Measurements from ENCODE around the gene KMT2A.
"Not testable (repeated sequence)": the region's sequence is repeated elsewhere in the genome, so short reads cannot be mapped to it uniquely, and the experiment has no call there.

KMT2A gene

GRCh38 chr11:118570787-118571186, 134.5 kb downstream of the KMT2A start:
- DNase-seq (ENCODE audit: insufficient read length, low spot score) = no peak
- TF ChIP-seq SPI1 (IDR thresholded peaks at IDR 0.05; ENCODE audit: low read depth, low read length) (no peak), POU2F2 (IDR thresholded peaks at IDR 0.05; ENCODE audit: low read depth, low read length) (no peak), PAX5 (IDR thresholded peaks at IDR 0.05; ENCODE audit: insufficient read depth, low read length, severe bottlenecking) (no peak), POLR2AphosphoS5 (IDR thresholded peaks at IDR 0.05; ENCODE audit: low read depth, low read length) (no peak), TAF1 (IDR thresholded peaks at IDR 0.05; ENCODE audit: low read depth, low read length) (no peak), POLR2A (IDR thresholded peaks at IDR 0.05; ENCODE audit: low read depth, low read length) (no peak)
- no peak for FAIRE-seq

- FAIRE-seq; DNase-seq (ENCODE audit: insufficient read length, low spot score): not testable (repeated sequence)
Measured at GRCh38 chr11:118571701-118572060, 135.4 kb downstream of the KMT2A start.

- peak; percentile 90; the same call in 1 of the 2 replicates for TF ChIP-seq POLR2AphosphoS5 (IDR thresholded peaks at IDR 0.05; ENCODE audit: low read depth, low read length)
- TF ChIP-seq PAX5 (IDR thresholded peaks at IDR 0.05; ENCODE audit: insufficient read depth, low read length, severe bottlenecking) = no peak
- TF ChIP-seq POLR2A (IDR thresholded peaks at IDR 0.05; ENCODE audit: low read depth, low read length) = peak; percentile 87
- TF ChIP-seq POU2F2 (IDR thresholded peaks at IDR 0.05; ENCODE audit: low read depth, low read length) = peak; percentile 69; the same call in 1 of the 2 replicates
- TF ChIP-seq SPI1 (IDR thresholded peaks at IDR 0.05; ENCODE audit: low read depth, low read length) = no peak
- TF ChIP-seq TAF1 (IDR thresholded peaks at IDR 0.05; ENCODE audit: low read depth, low read length) = peak; percentile 75
- peak; percentile 69 for FAIRE-seq
- peak; percentile 75 for DNase-seq (ENCODE audit: insufficient read length, low spot score)
Measured at GRCh38 chr11:118572061-118572980, 136.0 kb downstream of the KMT2A start, which contains the start of gene ARCN1. ARCN1 (plus strand) TSS chr11:118572409; CDS start chr11:118572548, 139 bp downstream.

- FAIRE-seq = peak; percentile 59
- TF ChIP-seq POU2F2 (IDR thresholded peaks at IDR 0.05; ENCODE audit: low read depth, low read length) = no peak
- TF ChIP-seq POLR2A (IDR thresholded peaks at IDR 0.05; ENCODE audit: low read depth, low read length) = 0 out of 2 replicates have a peak, but pooled peaks have one; percentile 15
- no peak for TF ChIP-seq TAF1 (IDR thresholded peaks at IDR 0.05; ENCODE audit: low read depth, low read length)
- peak; percentile 26; the same call in 1 of the 2 replicates for TF ChIP-seq POLR2AphosphoS5 (IDR thresholded peaks at IDR 0.05; ENCODE audit: low read depth, low read length)
- TF ChIP-seq PAX5 (IDR thresholded peaks at IDR 0.05; ENCODE audit: insufficient read depth, low read length, severe bottlenecking) = no peak
- TF ChIP-seq SPI1 (IDR thresholded peaks at IDR 0.05; ENCODE audit: low read depth, low read length) = no peak
- DNase-seq (ENCODE audit: insufficient read length, low spot score) = no peak
Measured at GRCh38 chr11:118572981-118573550, 136.8 kb downstream of the KMT2A start.

GRCh38 chr11:118574636-118575035, 138.3 kb downstream of the KMT2A start:
- no peak for DNase-seq (ENCODE audit: insufficient read length, low spot score)
- FAIRE-seq = no peak
- TF ChIP-seq PAX5 (IDR thresholded peaks at IDR 0.05; ENCODE audit: insufficient read depth, low read length, severe bottlenecking) (no peak), POU2F2 (IDR thresholded peaks at IDR 0.05; ENCODE audit: low read depth, low read length) (no peak), POLR2A (IDR thresholded peaks at IDR 0.05; ENCODE audit: low read depth, low read length) (no peak), SPI1 (IDR thresholded peaks at IDR 0.05; ENCODE audit: low read depth, low read length) (no peak), POLR2AphosphoS5 (IDR thresholded peaks at IDR 0.05; ENCODE audit: low read depth, low read length) (no peak), TAF1 (IDR thresholded peaks at IDR 0.05; ENCODE audit: low read depth, low read length) (no peak)
